IMR-90 (cell line): ENCODE data around the gene KITLG. TPM values are rescaled to one million over a fixed set of nuclear protein-coding genes. Genes with fewer than 3 reads are reported as not detected.

Experiments
- ATAC-seq: fragments of 200-7000 bp; cut with Tn5 transposase; 2 replicates; pipeline ENCODE4 v1.9.1; 2020; ENCODE audit warnings: low read depth, mild to moderate bottlenecking, moderate library complexity
- BruUV-seq: library from RNA; stranded (reverse); fragments of 400-500 nt; replicated peaks from 2 replicates; lab custom pipeline; 2021; lab: Mats Ljungman, UMichigan
- CTCF ChIA-PET: fragments of 300-600 bp; formaldehyde crosslinking; extraction: SDS; loops from one replicate; lab custom pipeline; 2021; ENCODE audit warnings: antibody characterized with exemption; lab: Yijun Ruan, JAX
- POLR2A ChIA-PET: fragments of 300-600 bp; sonication (Branson Sonifier 250); formaldehyde crosslinking; loops from one replicate; lab custom pipeline; 2022; ENCODE audit warnings: antibody characterized with exemption; ENCODE audit not compliant: unreplicated experiment; lab: Charles Lee
- DNase-seq: peaks from one replicate; pipeline ENCODE4 v3.0.0; 2013
- H2AFZ ChIP-seq: replicated peaks from 2 replicates; pipeline ENCODE3; 2013; ENCODE audit warnings: low read length, mild to moderate bottlenecking; ENCODE audit not compliant: poor library complexity
- H2AK5ac ChIP-seq: 2 replicates; pipeline ENCODE4 v1.6.1; 2013; ENCODE audit warnings: low read depth, low read length, inconsistent platforms
- H2AK9ac ChIP-seq: replicated peaks from 2 replicates; pipeline ENCODE3; 2013; ENCODE audit warnings: mild to moderate bottlenecking, low read depth, low read length, moderate library complexity; ENCODE audit not compliant: poor library complexity
- H2BK120ac ChIP-seq: 2 replicates; pipeline ENCODE4 v1.6.1; 2013; ENCODE audit warnings: low read depth, low read length, inconsistent platforms
- H2BK15ac ChIP-seq: 3 replicates; pipeline ENCODE4 v1.6.1; 2013; ENCODE audit warnings: low read depth, low read length, inconsistent platforms
- H2BK20ac ChIP-seq: 2 replicates; pipeline ENCODE4 v1.6.1; 2013; ENCODE audit warnings: low read depth, mild to moderate bottlenecking, inconsistent platforms, low read length, moderate library complexity
- H2BK5ac ChIP-seq: 2 replicates; pipeline ENCODE4 v1.6.1; 2013; ENCODE audit warnings: mild to moderate bottlenecking, low read depth, low read length, inconsistent platforms; ENCODE audit not compliant: poor library complexity, severe bottlenecking
- H3K14ac ChIP-seq: replicated peaks from 2 replicates; pipeline ENCODE4 v1.6.1; 2013; ENCODE audit warnings: low read depth, low read length, inconsistent platforms
- H3K18ac ChIP-seq: 2 replicates; pipeline ENCODE4 v1.6.1; 2013; ENCODE audit warnings: low read depth, low read length, control low read depth
- H3K23ac ChIP-seq: 2 replicates; pipeline ENCODE4 v1.6.1; 2013; ENCODE audit warnings: low read depth, low read length, inconsistent platforms
- H3K27ac ChIP-seq: 2 replicates; pipeline ENCODE4 v1.5.1; 2013; ENCODE audit warnings: mild to moderate bottlenecking, control low read depth, low read length; ENCODE audit not compliant: insufficient read depth
- H3K27me3 ChIP-seq: 2 replicates; pipeline ENCODE4 v1.6.1; 2013; ENCODE audit warnings: low read length; ENCODE audit not compliant: control insufficient read depth, insufficient read depth
- H3K36me3 ChIP-seq: 2 replicates; pipeline ENCODE4 v1.6.1; 2013; ENCODE audit warnings: low read length, mixed read lengths; ENCODE audit not compliant: control insufficient read depth, insufficient read depth
- H3K4ac ChIP-seq: 2 replicates; pipeline ENCODE4 v1.6.1; 2013; ENCODE audit warnings: low read depth, low read length, inconsistent platforms
- H3K4me1 ChIP-seq: 2 replicates; pipeline ENCODE4 v1.6.1; 2013; ENCODE audit warnings: low read length, mixed read lengths; ENCODE audit not compliant: control insufficient read depth, insufficient read depth
- H3K4me2 ChIP-seq: 2 replicates; pipeline ENCODE4 v1.6.1; 2013; ENCODE audit warnings: low read depth, mild to moderate bottlenecking, control low read depth, low read length, moderate library complexity
- H3K4me3 ChIP-seq: 2 replicates; pipeline ENCODE4 v1.5.1; 2013; ENCODE audit warnings: low read depth, mild to moderate bottlenecking, control low read depth, low read length, moderate library complexity; ENCODE audit not compliant: insufficient read depth
- H3K56ac ChIP-seq: 2 replicates; pipeline ENCODE4 v1.6.1; 2013; ENCODE audit warnings: low read length, inconsistent platforms; ENCODE audit not compliant: insufficient read depth; ENCODE audit errors: extremely low read depth
- H3K79me1 ChIP-seq, 2 experiments: 2 replicates each; pipeline ENCODE4 v1.6.1; 2013; ENCODE audit warnings: low read length in 2 of 2, inconsistent platforms in 1 of 2, low read depth in 1 of 2
- H3K9ac ChIP-seq: 2 replicates; pipeline ENCODE4 v1.6.1; 2013; ENCODE audit warnings: low read depth, low read length, control low read depth
- H3K9me1 ChIP-seq: 2 replicates; pipeline ENCODE4 v1.6.1; 2013; ENCODE audit warnings: low read length, inconsistent platforms; ENCODE audit not compliant: insufficient read depth
- H3K9me3 ChIP-seq: 2 replicates; pipeline ENCODE4 v1.6.1; 2013; ENCODE audit warnings: low read length; ENCODE audit not compliant: control insufficient read depth, insufficient read depth
- H4K20me1 ChIP-seq: 2 replicates; pipeline ENCODE4 v1.6.1; 2013; ENCODE audit warnings: low read length, inconsistent platforms; ENCODE audit not compliant: insufficient read depth
- H4K5ac ChIP-seq: 2 replicates; pipeline ENCODE4 v1.6.1; 2013; ENCODE audit warnings: mild to moderate bottlenecking, low read depth, low read length, control low read depth
- H4K8ac ChIP-seq, 2 experiments: 2 replicates each; pipeline ENCODE4 v1.6.1; 2013; ENCODE audit warnings: low read depth in 2 of 2, low read length in 2 of 2, control low read depth in 1 of 2, inconsistent platforms in 1 of 2
- H4K91ac ChIP-seq: 2 replicates; pipeline ENCODE4 v1.6.1; 2013; ENCODE audit warnings: low read depth, low read length, inconsistent platforms; ENCODE audit not compliant: insufficient read depth
- CEBPB ChIP-seq: IDR thresholded peaks from 2 replicates; pipeline ENCODE4 v1.6.1; 2012; ENCODE audit warnings: low read depth, low read length, improper control_type of control experiment
- RAD21 ChIP-seq: IDR thresholded peaks from 2 replicates; pipeline ENCODE4 v1.6.1; 2012; ENCODE audit warnings: low read length, improper control_type of control experiment
- RFX5 ChIP-seq: IDR thresholded peaks from 2 replicates; pipeline ENCODE4 v1.8.0; 2012; ENCODE audit warnings: low read depth, mild to moderate bottlenecking, low read length, moderate library complexity
- WGBS, 2 experiments: methylation state at CpG; one replicate each; pipeline versions ENCODE4 v1.1.5 to v1.1.7; 2013; ENCODE audit warnings: missing lambda C conversion rate in 2 of 2; ENCODE audit not compliant: insufficient read length in 1 of 2; ENCODE audit errors: extremely low coverage in 2 of 2; 5-methylcytosine and 5-hydroxymethylcytosine counted together
- dilution Hi-C: fragments of 300-500 bp; cut with HindIII; formaldehyde crosslinking; loops from one replicate; pipeline ENCODE4 v1.14.3; 2018; ENCODE audit warnings: low sequenced_read_pairs; ENCODE audit not compliant: unreplicated experiment
- in situ Hi-C: fragments of 300-500 bp; cut with MboI; formaldehyde crosslinking; loops from 3 replicates; pipeline ENCODE4 v1.14.3; 2019; ENCODE audit warnings: low sequenced_read_pairs, inconsistent platforms, mixed read lengths
- intact Hi-C: fragments of 100-400 bp; cut with micrococcal nuclease; formaldehyde crosslinking; loops from 2 replicates; pipeline ENCODE4 v1.10.0; 2022
- polyA plus RNA-seq, 3 experiments: library from polyadenylated mRNA; depleted of rRNA; stranded (reverse); fragments of >200 nt; gene quantifications; 2 replicates each; pipeline ENCODE4 v1.2.3, GENCODE V29; 2012; ENCODE audit warnings: low replicate concordance in 1 of 3
- total RNA-seq: library from RNA; depleted of rRNA; stranded (reverse); fragments of >200 nt; gene quantifications from 2 replicates; pipeline ENCODE4 v1.2.3, GENCODE V29; 2012

Gene KITLG
- total and polyA plus RNA-seq, 2 of the 4 experiments (the other 2 are of a cell fraction), result 14.5 to 87.5 TPM

DNA sequence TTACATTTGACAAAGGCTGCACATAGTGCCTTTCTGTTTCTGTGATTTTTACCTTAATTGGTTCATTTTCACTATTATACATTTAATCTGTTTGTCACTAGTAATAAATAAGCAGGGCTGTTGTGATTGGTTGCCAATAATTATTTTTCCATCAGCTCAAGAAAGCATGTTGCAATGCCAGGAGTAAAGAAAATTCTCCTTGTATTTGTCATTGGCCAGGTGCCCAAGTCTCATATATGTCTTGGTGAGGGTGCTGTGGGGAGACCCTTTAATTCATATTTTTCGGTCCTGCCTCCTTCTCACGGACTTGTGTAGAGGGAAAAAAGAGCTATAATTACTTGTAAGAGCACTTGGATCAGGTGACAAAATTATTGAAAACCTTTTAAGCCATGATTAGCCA is 108.0 kb downstream of the KITLG start:
- Histone ChIP-seq H2BK20ac (no peak overlapping the region; the same call in 1 of the 2 replicates), H4K91ac (no peak overlapping the region), H4K5ac (no peak overlapping the region), H3K9me3 (no peaks in the 10 kb centered on the region), H3K9me1 (no peaks in the 10 kb centered on the region), H3K14ac (no peak overlapping the region), H3K27me3 (no peaks in the 10 kb centered on the region), H3K18ac (no peak overlapping the region; the same call in 1 of the 2 replicates), H3K4me2 (no peak overlapping the region), H3K4me3 (no peak overlapping the region), H2BK5ac (peak overlapping the region; percentile 52), H3K4ac (no peak overlapping the region; the same call in 1 of the 2 replicates), H3K79me1 (no peaks in the 10 kb centered on the region), H2AFZ (no peak overlapping the region), H3K27ac (no peak overlapping the region), H2AK5ac (no peak overlapping the region), H2AK9ac (no peak overlapping the region), H4K20me1 (no peaks in the 10 kb centered on the region), H4K8ac (no peak overlapping the region; a peak in 1 of 4 replicates), H2BK15ac (0 out of 3 replicates have a peak overlapping the region, but pooled peaks have one; percentile 35), H3K36me3 (no peaks in the 10 kb centered on the region), H3K23ac (no peak overlapping the region), H3K4me1 (peaks cover 2% of the 10 kb centered on the region; the same call in 1 of the 2 replicates), H2BK120ac (0 out of 2 replicates have a peak overlapping the region, but pooled peaks have one; percentile 30), H3K56ac (no peak overlapping the region), H3K9ac (no peak overlapping the region)
- WGBS, 2 experiments, result no CpG with 5 or more reads among the region's 2 CpGs
- intact Hi-C loops, result no loop called here
- BruUV-seq, result no TSS peak
- ATAC-seq (no peak), DNase-seq (peak; percentile 41)
- ChIA-PET CTCF (interaction anchor here (0.8 kb wide), 1 partner anchor 20 kb away, joined by 3 read pairs; no protein-coding TSS in a partner anchor), POLR2A (no interaction called here)
- dilution Hi-C loops, result no loop called here
- in situ Hi-C loops, result no loop called here
- no peak for TF ChIP-seq RAD21
- no peak for TF ChIP-seq RFX5
- TF ChIP-seq CEBPB, result peak; percentile 41
